ENCODE measurements around the gene MAP2K5.

MAP2K5 gene

DNA sequence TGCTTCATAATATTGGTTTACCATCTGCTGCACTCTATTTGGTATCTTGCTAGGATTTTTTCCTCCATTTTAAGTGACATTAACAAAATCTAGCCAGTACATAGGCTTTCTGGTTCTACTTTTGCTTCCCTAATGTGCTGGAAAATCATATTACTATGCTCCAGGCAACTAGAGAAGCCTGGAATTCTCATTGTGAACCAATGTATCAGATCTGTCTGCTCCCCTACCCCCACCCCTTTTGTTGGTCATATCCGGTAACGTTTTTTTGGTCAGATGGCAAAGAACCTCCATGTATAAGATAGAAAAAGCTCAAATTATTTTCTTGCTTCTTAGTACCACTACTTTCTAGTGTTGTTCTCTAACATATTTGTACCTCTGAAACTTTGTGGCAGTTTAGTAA, 17.1 kb downstream of the MAP2K5 start:
- DNase-seq (ENCODE audit: low read depth), result no peak

DNA sequence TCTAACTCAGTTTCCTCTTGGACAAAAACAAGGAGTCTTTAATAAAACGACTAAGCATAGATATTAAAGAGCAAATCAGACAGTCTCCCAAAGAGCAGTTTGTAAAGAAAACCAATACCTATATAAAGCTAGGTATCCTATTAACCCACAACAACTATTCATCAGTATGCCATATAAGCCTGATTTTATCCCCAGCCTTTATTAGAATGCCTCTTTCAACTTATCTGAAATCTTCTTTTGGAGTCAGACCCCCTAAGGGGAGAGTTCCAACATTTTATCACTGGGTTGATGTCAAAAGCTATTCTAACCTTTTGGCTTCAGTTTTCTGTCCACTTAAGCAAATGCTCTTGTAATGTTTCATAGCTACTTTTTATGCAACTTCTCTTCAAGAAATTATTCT, 17.8 kb downstream of the MAP2K5 start:
- DNase-seq (ENCODE audit: low read depth), result no peak

DNA sequence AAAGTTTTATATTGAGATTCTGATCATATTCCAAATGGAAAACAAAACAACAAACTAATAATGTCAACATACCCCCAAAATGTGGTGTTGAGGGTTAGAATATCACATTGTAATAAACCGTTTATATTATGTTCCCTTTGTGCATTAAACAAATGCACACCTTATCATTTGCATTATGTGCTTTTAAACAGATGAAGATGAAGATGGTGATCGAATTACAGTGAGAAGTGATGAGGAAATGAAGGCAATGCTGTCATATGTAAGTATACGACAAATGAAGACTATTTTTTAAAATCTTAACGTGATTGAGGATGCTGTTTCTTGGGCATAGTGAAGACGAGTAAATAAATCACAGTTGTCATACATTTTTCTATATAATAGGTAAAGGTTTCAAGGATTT, 20.6 kb downstream of the MAP2K5 start:
- no peak for DNase-seq (ENCODE audit: low read depth)

- DNase-seq (ENCODE audit: low read depth), result no peak
Observed at GRCh38 chr15:67564021-67564967, 21.8 kb downstream of the MAP2K5 start.

GRCh38 chr15:67564968-67565345, 22.5 kb downstream of the MAP2K5 start:
- DNase-seq (ENCODE audit: low read depth), result no peak

- DNase-seq (ENCODE audit: low read depth), result no peak
Observed at GRCh38 chr15:67569668-67570067, 27.2 kb downstream of the MAP2K5 start.

GRCh38 chr15:67570875-67571647, 28.6 kb downstream of the MAP2K5 start:
- no peak for DNase-seq (ENCODE audit: low read depth)

DNA sequence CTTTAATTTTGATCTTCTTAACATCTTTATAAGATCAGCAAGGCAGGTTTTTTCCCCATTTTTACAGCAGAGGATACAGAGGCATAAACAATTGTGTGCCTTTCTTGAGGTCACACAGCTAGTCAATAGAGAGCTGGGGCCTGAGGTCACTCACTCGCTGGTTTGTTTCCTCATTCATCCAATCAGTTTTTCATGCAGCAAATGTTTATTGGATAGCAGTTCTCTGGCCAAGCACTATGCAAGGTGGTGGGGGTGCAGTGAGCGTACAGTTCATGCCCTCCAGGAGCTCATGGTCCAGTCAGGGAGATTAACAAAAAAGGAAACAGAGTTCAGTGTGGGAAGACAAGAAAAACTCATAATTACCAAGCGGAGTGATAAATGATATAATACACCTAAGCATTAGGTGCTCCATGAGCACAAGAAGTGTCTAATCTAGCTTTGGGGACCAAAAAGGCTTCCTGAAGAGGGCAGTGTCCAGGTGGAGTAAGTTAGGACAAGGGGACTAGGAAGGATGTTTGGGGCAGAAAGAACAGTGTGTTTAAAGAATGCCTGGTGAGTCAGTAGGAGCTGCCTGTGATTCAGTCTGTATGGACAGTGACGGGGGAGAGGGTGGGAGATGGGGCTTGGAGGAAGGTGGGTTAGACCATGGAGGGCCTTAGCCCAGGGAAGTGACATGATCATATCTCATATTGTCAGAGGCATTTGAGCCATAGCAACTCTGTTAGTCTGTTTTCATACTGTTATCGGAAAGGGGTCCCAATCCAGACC, 29.3 kb downstream of the MAP2K5 start:
- DNase-seq (ENCODE audit: low read depth), result no peak

DNA sequence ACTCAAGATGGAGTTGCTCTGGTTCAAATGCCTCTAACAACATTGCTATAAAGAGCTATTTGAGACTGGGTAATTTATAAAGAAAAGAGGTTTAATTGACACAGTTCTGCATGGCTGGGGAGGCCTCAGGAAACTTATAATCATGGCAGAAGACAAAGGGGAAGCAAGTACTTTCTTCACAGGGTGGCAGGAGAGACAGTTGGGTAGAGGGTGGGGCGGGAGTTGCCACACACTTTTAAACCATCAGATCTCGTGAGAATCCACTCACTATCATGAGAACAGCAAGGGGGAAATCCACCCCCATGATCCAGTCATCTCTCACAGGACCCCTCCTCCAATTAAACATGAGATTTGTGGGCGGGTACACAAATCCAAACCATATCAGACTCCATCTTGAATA, 30.7 kb downstream of the MAP2K5 start:
- DNase-seq (ENCODE audit: low read depth), result no peak

DNA sequence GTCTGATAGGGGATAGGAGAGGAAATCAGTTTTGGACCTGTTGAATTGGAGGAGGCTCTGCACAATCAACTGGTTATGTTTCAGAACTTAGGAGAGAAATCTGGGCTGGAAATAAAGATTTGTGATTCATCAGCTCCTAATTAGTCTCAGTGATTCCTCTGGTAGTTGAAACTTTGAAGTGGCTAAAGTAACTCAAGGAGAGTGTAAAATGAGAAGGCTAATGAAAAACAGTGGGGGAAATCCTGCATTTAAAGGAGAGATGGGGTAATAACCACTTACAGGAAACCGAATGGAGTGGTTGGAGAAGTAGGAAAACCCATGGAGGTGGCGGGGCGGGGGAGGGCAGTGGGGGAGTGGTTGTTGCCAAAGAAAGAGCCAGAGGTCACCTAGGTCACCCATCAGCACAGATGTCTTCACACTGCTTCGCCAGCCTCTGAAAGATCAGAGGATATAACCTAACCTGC, 32.6 kb downstream of the MAP2K5 start:
- no peak for DNase-seq (ENCODE audit: low read depth)

DNA sequence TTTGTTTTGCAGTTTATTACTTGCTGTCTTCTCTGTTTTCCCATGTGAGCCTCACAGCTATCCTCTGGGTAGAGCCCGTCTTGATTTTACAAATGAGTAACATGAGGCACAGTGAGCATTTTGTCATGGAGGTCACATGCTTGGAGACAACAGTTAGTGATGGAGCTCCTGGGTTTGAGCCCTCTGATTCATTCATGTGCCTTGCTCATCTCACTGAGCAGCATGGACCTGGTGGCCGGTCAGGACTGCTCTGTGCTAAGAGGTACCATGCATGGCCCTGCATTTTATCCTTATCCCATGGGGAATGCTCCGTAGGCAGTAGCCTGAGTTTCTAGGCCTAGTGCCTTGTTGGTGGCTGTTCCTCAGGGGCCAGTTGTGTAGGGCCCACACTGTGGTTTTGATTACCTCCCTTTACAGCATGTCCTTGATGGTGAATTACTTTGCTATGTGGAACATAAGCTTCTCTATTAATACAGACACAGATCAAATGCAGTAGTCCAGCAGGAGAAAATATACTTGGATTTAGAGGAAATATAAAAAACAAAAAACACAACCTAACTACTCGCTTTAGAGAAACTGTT, 35.6 kb downstream of the MAP2K5 start:
- no peak for DNase-seq (ENCODE audit: low read depth)

- DNase-seq (ENCODE audit: low read depth), result no peak
Observed at GRCh38 chr15:67579164-67579563, 36.7 kb downstream of the MAP2K5 start.

DNA sequence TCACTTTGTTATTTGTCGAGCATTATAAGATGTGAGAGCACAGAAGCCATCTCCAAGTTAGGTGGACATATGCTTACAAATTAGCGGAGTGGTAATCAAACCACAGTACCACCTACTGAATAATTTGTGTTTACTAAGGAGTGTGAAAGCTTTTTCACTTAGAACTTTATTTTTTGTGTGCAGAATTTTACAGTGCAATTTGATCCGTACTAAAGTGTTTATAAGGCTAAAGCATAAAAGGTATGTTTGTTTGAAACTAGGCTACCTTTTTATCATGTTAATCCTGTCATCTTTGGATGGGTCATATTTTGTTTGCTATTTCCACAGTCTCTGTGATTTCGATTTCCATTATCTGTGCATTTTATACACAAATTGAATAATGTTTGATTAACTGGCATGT, 37.5 kb downstream of the MAP2K5 start:
- DNase-seq (ENCODE audit: low read depth), result no peak

GRCh38 chr15:67584157-67584556, 41.7 kb downstream of the MAP2K5 start:
- no peak for DNase-seq (ENCODE audit: low read depth)

DNA sequence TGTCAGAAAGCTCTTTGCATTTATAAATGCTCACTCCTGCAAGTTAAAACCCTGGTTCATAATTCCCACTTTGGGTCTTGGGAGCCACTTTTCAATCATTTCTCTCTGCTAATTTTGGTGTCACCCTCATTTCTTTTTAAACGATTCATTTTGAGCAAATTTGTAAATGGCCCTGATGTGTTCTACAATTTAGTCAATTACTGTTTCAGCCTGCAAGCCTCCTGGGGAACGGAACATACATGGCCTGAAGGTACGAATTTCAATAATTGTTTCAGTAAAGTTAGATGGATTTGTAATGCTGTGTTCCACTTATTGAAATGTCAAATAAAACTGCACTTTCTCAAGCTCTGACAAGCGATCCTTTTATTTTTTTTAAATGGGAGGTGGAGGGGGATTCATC, 43.2 kb downstream of the MAP2K5 start:
- no peak for DNase-seq (ENCODE audit: low read depth)

DNA sequence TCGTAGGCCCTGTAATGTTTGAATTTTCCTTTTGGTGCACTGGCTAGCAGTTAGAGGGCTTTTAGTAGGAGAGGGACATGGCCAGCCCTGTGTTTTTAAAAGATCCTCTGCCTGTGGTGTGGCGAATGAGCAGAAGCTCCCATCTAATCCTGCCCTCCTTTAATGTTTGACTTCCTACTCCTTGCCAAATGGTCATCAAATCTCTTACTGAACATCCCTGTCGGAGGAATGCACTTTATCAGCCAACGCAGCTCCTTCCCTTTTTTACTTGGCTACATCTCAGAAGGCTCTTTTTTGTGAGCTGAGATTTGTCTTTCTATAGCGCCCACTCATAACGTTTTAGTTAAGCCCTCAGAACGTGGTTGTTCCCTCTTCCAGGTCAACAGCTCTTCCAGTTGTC, 44.8 kb downstream of the MAP2K5 start:
- no peak for DNase-seq (ENCODE audit: low read depth)

DNA sequence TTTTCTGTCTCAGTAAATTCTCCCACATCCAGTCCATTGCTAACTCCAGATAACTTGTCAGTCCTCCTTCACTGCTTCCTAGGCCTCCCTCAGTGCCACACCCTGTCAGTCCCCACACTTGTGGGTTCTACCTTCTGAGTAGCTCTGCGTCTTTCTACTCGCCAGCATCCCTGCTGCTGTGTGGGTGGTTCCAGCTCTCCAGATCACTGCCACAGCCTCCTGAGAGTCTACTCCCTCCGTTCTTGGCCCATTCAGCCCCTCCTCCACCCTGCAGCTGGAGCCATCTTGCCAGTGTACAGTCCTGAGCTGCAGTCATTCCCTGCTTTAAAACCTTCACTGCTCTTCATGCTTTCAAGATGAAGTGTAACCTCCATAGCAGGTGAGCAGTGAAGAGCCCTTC, 45.3 kb downstream of the MAP2K5 start:
- no peak for DNase-seq (ENCODE audit: low read depth)

DNA sequence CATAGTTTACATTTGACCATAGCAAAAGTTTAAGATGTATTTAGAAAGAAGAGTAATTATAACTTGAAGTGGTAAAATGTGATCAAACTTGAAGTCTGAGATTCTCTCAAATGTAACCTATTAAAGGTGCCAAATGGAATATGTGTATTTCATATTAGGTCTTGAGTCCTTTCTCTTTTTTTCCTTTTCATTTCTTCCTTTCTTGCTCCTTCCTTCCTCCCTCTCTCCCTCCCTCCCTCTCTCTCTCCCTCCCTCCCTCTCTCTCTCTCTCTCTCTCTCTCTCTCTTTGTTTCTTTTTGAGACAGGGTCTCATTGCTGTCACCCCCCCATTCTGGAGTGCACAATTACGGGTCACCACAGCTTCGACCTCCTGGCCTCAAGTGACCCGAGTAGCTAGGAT, 47.7 kb downstream of the MAP2K5 start:
- no peak for DNase-seq (ENCODE audit: low read depth)

DNA sequence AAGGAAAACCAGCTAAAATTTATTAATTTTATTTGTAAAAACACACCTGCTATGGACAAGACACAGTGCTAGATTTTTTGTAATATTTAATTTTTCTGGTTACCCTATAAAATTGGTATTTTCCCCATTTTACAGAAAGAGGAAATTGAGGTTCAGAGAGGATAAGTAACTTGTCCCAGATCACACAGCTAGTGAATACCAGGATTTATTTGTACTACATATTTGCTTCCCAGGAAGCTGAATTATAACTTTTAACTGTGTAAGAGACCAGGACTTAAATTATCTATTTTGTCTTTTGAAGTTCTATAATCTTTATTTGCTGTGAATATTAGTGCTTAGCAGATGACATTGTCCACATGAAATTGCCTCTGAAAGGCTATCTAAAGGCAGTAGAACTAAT, 49.7 kb downstream of the MAP2K5 start:
- no peak for DNase-seq (ENCODE audit: low read depth)

GRCh38 chr15:67593562-67593961, 51.1 kb downstream of the MAP2K5 start:
- DNase-seq (ENCODE audit: low read depth), result no peak

DNA sequence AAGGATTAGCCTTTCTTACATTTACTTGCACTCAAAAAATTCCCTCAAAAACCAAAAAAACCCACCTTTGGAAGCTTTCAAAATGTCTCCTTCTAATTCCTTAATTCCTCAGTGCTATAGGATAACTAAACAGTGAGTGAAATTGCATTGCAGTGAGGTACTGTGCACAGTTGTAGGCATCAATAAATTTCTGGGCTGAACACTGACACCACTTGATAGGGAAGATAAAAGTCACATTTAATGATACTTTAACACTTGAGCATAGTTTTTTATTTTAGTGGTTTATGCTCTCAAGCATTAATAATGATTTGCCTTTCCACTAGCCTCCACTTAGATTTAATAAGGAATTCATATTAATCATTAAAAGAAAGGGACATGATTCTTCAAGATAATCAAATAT, 52.3 kb downstream of the MAP2K5 start:
- DNase-seq (ENCODE audit: low read depth), result no peak

DNA sequence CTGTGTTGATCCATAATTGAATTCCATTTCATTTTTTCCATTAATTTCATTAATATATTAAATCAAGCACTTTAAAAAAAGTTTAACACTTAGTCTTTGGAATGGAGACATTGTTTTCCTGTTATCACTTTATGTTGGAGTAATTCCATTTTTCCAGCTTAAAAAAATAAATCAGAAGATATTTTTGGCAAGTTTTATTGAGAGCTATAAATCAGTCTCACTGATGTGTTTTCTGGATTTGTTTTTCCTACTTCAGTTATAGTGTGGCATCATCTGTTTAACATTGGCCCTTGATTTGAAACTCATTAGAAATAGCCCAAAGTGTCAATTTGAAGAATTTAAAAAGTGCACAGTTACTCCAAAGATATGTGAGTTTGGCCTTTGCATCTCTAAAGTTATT, 53.1 kb downstream of the MAP2K5 start:
- DNase-seq (ENCODE audit: low read depth), result no peak
